HepG2 (cell line): ENCODE measurements around the gene FAM167B. TPM values are rescaled to one million over a fixed set of nuclear protein-coding genes. Genes with fewer than 3 reads are reported as not detected.
A peak's percentile ranks its signal among the peaks of the same experiment; 100 is the strongest.

Experiments used
- AGO2 ChIP-seq: fragments of 200-400 bp; formaldehyde crosslinking; optimal IDR thresholded peaks from 2 replicates; pipeline ENCODE3; 2017; ENCODE audit warnings: mild to moderate bottlenecking, low read depth, low read length, moderate library complexity
- BRCA1 ChIP-seq: sonication (generic); formaldehyde crosslinking; IDR thresholded peaks from 2 replicates; pipeline ENCODE4 v1.4.0; 2020; ENCODE audit warnings: missing genetic modification reagents
- CERS6 ChIP-seq: sonication (generic); formaldehyde crosslinking; IDR thresholded peaks from 2 replicates; pipeline ENCODE4 v1.5.0; 2020; ENCODE audit warnings: missing genetic modification reagents
- ESRRA ChIP-seq: sonication (generic); formaldehyde crosslinking; IDR thresholded peaks from 2 replicates; pipeline ENCODE4 v1.5.1; 2020; ENCODE audit warnings: mild to moderate bottlenecking, low read depth, missing genetic modification reagents
- FOXA3 ChIP-seq: IDR thresholded peaks from 2 replicates; pipeline ENCODE4 v1.6.1; 2016; ENCODE audit warnings: missing genetic modification reagents, missing compliant biosample characterization
- GATA4 ChIP-seq: sonication (generic); IDR thresholded peaks from 2 replicates; pipeline ENCODE4 v1.6.1; 2016; ENCODE audit warnings: antibody characterized with exemption, low read depth, borderline replicate concordance
- GATAD1 ChIP-seq: IDR thresholded peaks from 2 replicates; pipeline ENCODE4 v1.6.1; 2016; ENCODE audit warnings: missing genetic modification reagents, missing compliant biosample characterization
- GFI1 ChIP-seq: sonication (generic); formaldehyde crosslinking; IDR thresholded peaks from 2 replicates; pipeline ENCODE4 v1.5.0; 2020; ENCODE audit warnings: missing genetic modification reagents, mild to moderate bottlenecking, borderline replicate concordance
- HINFP ChIP-seq: sonication (generic); formaldehyde crosslinking; IDR thresholded peaks from 2 replicates; pipeline ENCODE4 v1.4.0; 2020; ENCODE audit warnings: low read depth, mild to moderate bottlenecking, missing genetic modification reagents
- HNF4G ChIP-seq, 2 experiments: sonication (generic) in 1 of 2; formaldehyde crosslinking in 1 of 2; IDR thresholded peaks; 2 replicates each; pipeline versions ENCODE4 v1.4.0 to v1.6.1; 2011 to 2020; ENCODE audit warnings: borderline replicate concordance in 2 of 2, low read depth in 2 of 2, mild to moderate bottlenecking in 2 of 2, low read length in 1 of 2, missing genetic modification reagents in 1 of 2, moderate library complexity in 1 of 2
- JDP2 ChIP-seq: sonication (generic); formaldehyde crosslinking; IDR thresholded peaks from 2 replicates; pipeline ENCODE4 v1.8.1; 2022; ENCODE audit warnings: missing genetic modification reagents, borderline replicate concordance
- JUND ChIP-seq: sonication (generic); formaldehyde crosslinking; IDR thresholded peaks from 2 replicates; pipeline ENCODE4 v1.8.0; 2022; ENCODE audit warnings: mild to moderate bottlenecking, missing genetic modification reagents
- MEIS2 ChIP-seq: sonication (generic); formaldehyde crosslinking; IDR thresholded peaks from 2 replicates; pipeline ENCODE4 v1.9.0; 2021; ENCODE audit warnings: mild to moderate bottlenecking, missing genetic modification reagents
- MLLT10 ChIP-seq: sonication (generic); formaldehyde crosslinking; IDR thresholded peaks from 2 replicates; pipeline ENCODE4 v1.4.0; 2020; ENCODE audit warnings: missing genetic modification reagents
- NR2F2 ChIP-seq: IDR thresholded peaks from 2 replicates; pipeline ENCODE4 v1.6.1; 2012; ENCODE audit warnings: low read depth, inconsistent platforms, borderline replicate concordance
- PHB2 ChIP-seq: fragments of 450-650 bp; IDR thresholded peaks from 2 replicates; pipeline ENCODE4 v1.6.1; 2018; ENCODE audit not compliant: partially characterized antibody
- RARA ChIP-seq: IDR thresholded peaks from 2 replicates; pipeline ENCODE4 v1.6.1; 2016; ENCODE audit warnings: missing genetic modification reagents, missing compliant biosample characterization
- REL ChIP-seq: sonication (generic); formaldehyde crosslinking; conservative IDR thresholded peaks from 2 replicates; pipeline ENCODE4 v1.8.0; 2022; ENCODE audit warnings: mild to moderate bottlenecking, missing genetic modification reagents, moderate library complexity
- RFX1 ChIP-seq: fragments of 450-650 bp; IDR thresholded peaks from 2 replicates; pipeline ENCODE4 v1.6.1; 2017
- RFX5 ChIP-seq: IDR thresholded peaks from 2 replicates; pipeline ENCODE4 v1.6.1; 2011; ENCODE audit warnings: low read depth, low read length, improper control_type of control experiment
- SP4 ChIP-seq: sonication (generic); formaldehyde crosslinking; IDR thresholded peaks from 2 replicates; pipeline ENCODE4 v1.8.1; 2023; ENCODE audit warnings: mild to moderate bottlenecking, missing genetic modification reagents
- SP5 ChIP-seq: IDR thresholded peaks from 2 replicates; pipeline ENCODE4 v1.6.1; 2016; ENCODE audit warnings: low read depth, borderline replicate concordance
- TMF1 ChIP-seq: sonication (generic); formaldehyde crosslinking; IDR thresholded peaks from 2 replicates; pipeline ENCODE4 v1.8.1; 2022; ENCODE audit warnings: low read depth, missing genetic modification reagents
- U2AF1 ChIP-seq: fragments of 200-400 bp; formaldehyde crosslinking; optimal IDR thresholded peaks from 2 replicates; pipeline ENCODE3; 2017; ENCODE audit warnings: mild to moderate bottlenecking, low read depth, low read length
- ZNF225 ChIP-seq: sonication (generic); formaldehyde crosslinking; IDR thresholded peaks from 2 replicates; pipeline ENCODE4 v1.4.0; 2020; ENCODE audit warnings: mild to moderate bottlenecking, missing genetic modification reagents
- ZNF333 ChIP-seq: sonication (generic); formaldehyde crosslinking; IDR thresholded peaks from 2 replicates; pipeline ENCODE4 v1.4.0; 2020; ENCODE audit warnings: mild to moderate bottlenecking, missing genetic modification reagents, borderline replicate concordance
- ZNF562 ChIP-seq: sonication (generic); formaldehyde crosslinking; IDR thresholded peaks from 2 replicates; pipeline ENCODE4 v1.8.0; 2022; ENCODE audit warnings: missing genetic modification reagents, borderline replicate concordance
- ZNF720 ChIP-seq: sonication (generic); formaldehyde crosslinking; IDR thresholded peaks from 2 replicates; pipeline ENCODE4 v1.4.0; 2020; ENCODE audit warnings: missing genetic modification reagents
- ZNF746 ChIP-seq: sonication (generic); formaldehyde crosslinking; IDR thresholded peaks from 2 replicates; pipeline ENCODE4 v1.8.0; 2022; ENCODE audit warnings: mild to moderate bottlenecking, missing genetic modification reagents
- ZSCAN25 ChIP-seq: sonication (generic); formaldehyde crosslinking; IDR thresholded peaks from 2 replicates; pipeline ENCODE4 v1.8.0; 2022; ENCODE audit warnings: mild to moderate bottlenecking, missing genetic modification reagents
- ZSCAN9 ChIP-seq: IDR thresholded peaks from 2 replicates; pipeline ENCODE4 v1.6.1; 2016; ENCODE audit warnings: borderline replicate concordance
- polyA plus RNA-seq, 8 experiments: library from polyadenylated mRNA; depleted of rRNA in 3 of 8; stranded (reverse) in 7 of 8; unstranded in 1 of 8; fragments of >200 nt; fragmentation: Illumina TruSeq in 4 of 8; extraction: Trizol in 4 of 8; gene quantifications; 2 replicates each; pipeline versions ENCODE4 v1.2.1 to v1.2.3, GENCODE V29; 2011 to 2016; ENCODE audit warnings: low read depth in 4 of 8, missing spikeins in 1 of 8, mixed read lengths in 1 of 8; ENCODE audit not compliant: insufficient read depth in 1 of 8
- total RNA-seq, 5 experiments: library from RNA; depleted of rRNA; stranded (reverse); fragments of >200 nt; fragmentation: Illumina TruSeq; extraction: Trizol; gene quantifications; 2 replicates each; pipeline ENCODE4 v1.2.3, GENCODE V29; 2016; ENCODE audit warnings: low read depth in 1 of 5

The FAM167B gene
- total and polyA plus RNA-seq, 2 of the 13 experiments (the other 11 are each of a cell fraction or from before 2014, with no cell fraction given) = 0.15 to 0.70 TPM

GRCh38 chr1:32291708-32292538, 44.9 kb downstream of the FAM167B start, which contains the start of gene HDAC1 (continued):
- TF ChIP-seq RARA (CRISPR knock-in tag) (peak; percentile 18; the same call in 1 of the 2 replicates), ZSCAN25 (CRISPR knock-in tag) (no peak; the same call in 1 of the 2 replicates), ZNF746 (CRISPR knock-in tag) (peak; percentile 57), TMF1 (CRISPR knock-in tag) (0 out of 2 replicates have a peak, but pooled peaks have one; percentile 31), GATAD1 (CRISPR knock-in tag) (no peak), CERS6 (no peak), HNF4G (IDR thresholded peaks at IDR 0.05; ENCODE audit: borderline replicate concordance, low read depth, low read length) (peak; percentile 22; the same call in 1 of the 2 replicates), HNF4G (CRISPR knock-in tag; IDR thresholded peaks at IDR 0.05; ENCODE audit: borderline replicate concordance, low read depth) (no peak), NR2F2 (no peak), ZNF225 (CRISPR knock-in tag) (no peak), ESRRA (CRISPR knock-in tag) (peak; percentile 57; the same call in 1 of the 2 replicates), REL (CRISPR knock-in tag) (0 out of 2 replicates have a peak, but pooled peaks have one; percentile 39), AGO2 (peak; percentile 42), ZNF720 (CRISPR knock-in tag) (0 out of 2 replicates have a peak, but pooled peaks have one; percentile 7), JDP2 (CRISPR knock-in tag) (no peak), GFI1 (CRISPR knock-in tag) (0 out of 2 replicates have a peak, but pooled peaks have one; percentile 9), MEIS2 (CRISPR knock-in tag) (peak; percentile 29; the same call in 1 of the 2 replicates), JUND (CRISPR knock-in tag) (no peak), ZNF562 (CRISPR knock-in tag) (no peak), U2AF1 (no peak), GATA4 (no peak), RFX5 (peak; percentile 29; the same call in 1 of the 2 replicates), ZSCAN9 (CRISPR knock-in tag) (peak; percentile 57; the same call in 1 of the 2 replicates), SP4 (CRISPR knock-in tag) (no peak), MLLT10 (CRISPR knock-in tag) (no peak), BRCA1 (CRISPR knock-in tag) (no peak), FOXA3 (peak; percentile 50), ZNF333 (CRISPR knock-in tag) (0 out of 2 replicates have a peak, but pooled peaks have one; percentile 45), RFX1 (no peak), PHB2 (no peak), SP5 (CRISPR knock-in tag) (peak; percentile 35; the same call in 1 of the 2 replicates), HINFP (CRISPR knock-in tag) (no peak)
